ENCODE measurements around the gene LRP4. TPM values are rescaled to one million over a fixed set of nuclear protein-coding genes. Genes with fewer than 3 reads are reported as not detected.

Gene LRP4
- total RNA-seq, 1 donor = not detected

DNA sequence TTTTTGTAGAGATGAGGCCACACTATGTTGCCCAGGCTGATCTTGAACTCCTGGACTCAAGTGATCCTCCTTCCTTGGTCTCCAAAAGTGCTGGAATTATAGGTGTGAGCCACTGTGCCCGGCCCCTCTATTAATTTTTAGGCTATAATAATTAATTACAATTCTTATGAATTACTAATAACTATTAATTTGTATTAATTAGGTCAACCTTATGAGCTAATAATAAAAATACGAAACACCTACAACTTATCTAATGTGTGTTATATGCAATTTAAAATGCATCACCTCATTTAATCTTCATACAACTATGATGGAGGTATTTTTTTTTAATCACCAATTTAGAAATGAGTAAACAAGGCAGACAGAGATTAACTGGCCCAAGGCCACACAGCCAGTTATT lies 26.2 kb downstream of the LRP4 start:
- Histone ChIP-seq H3K4me1 (ENCODE audit: insufficient read depth, low read length) (no peaks in the 10 kb centered on the region), H3K4me3 (ENCODE audit: low read length) (no peak overlapping the region), H3K9me3 (ENCODE audit: low read depth, low read length) (no peaks in the 10 kb centered on the region), H3K27me3 (ENCODE audit: insufficient read depth, low read length) (no peaks in the 10 kb centered on the region)

DNA sequence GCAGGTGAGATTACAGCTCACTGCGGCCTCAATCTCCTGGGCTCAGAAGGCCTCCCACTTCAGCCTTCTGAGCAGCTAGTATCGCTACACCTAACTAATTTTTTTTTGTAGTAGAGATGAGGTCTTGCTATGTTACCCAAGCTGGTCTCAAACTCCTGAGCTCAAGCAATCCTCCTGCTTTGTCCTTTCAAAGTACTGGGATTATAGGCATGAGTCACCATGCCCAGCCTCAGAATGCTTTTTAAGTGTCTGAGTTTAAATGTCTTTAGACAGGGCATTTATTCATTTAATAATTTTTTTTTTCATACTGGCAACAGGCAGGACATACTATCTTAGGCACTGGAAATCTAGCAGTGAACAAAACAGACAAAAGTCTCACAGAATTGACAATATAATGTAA lies 27.7 kb downstream of the LRP4 start:
- Histone ChIP-seq H3K27me3 (ENCODE audit: insufficient read depth, low read length) (no peaks in the 10 kb centered on the region), H3K4me3 (ENCODE audit: low read length) (no peak overlapping the region), H3K9me3 (ENCODE audit: low read depth, low read length) (no peaks in the 10 kb centered on the region), H3K4me1 (ENCODE audit: insufficient read depth, low read length) (no peaks in the 10 kb centered on the region)

- Histone ChIP-seq H3K9me3 (ENCODE audit: low read depth, low read length) (no peaks in the 10 kb centered on the region), H3K27me3 (ENCODE audit: insufficient read depth, low read length) (no peaks in the 10 kb centered on the region), H3K4me1 (ENCODE audit: insufficient read depth, low read length) (no peaks in the 10 kb centered on the region), H3K4me3 (ENCODE audit: low read length) (no peak overlapping the region)
Observed at GRCh38 chr11:46889689-46890475, 28.5 kb downstream of the LRP4 start.

- no peaks in the 10 kb centered on the region for H3K27me3 ChIP-seq (ENCODE audit: insufficient read depth, low read length)
- H3K4me3 ChIP-seq (ENCODE audit: low read length) = no peak overlapping the region
- no peaks in the 10 kb centered on the region for H3K9me3 ChIP-seq (ENCODE audit: low read depth, low read length)
- H3K4me1 ChIP-seq (ENCODE audit: insufficient read depth, low read length) = no peaks in the 10 kb centered on the region
Observed at GRCh38 chr11:46889251-46889650, 29.1 kb downstream of the LRP4 start.

GRCh38 chr11:46888636-46889035 lies 29.7 kb downstream of the LRP4 start:
- Histone ChIP-seq H3K4me1 (ENCODE audit: insufficient read depth, low read length) (no peaks in the 10 kb centered on the region), H3K4me3 (ENCODE audit: low read length) (no peak overlapping the region), H3K9me3 (ENCODE audit: low read depth, low read length) (no peaks in the 10 kb centered on the region), H3K27me3 (ENCODE audit: insufficient read depth, low read length) (no peaks in the 10 kb centered on the region)

DNA sequence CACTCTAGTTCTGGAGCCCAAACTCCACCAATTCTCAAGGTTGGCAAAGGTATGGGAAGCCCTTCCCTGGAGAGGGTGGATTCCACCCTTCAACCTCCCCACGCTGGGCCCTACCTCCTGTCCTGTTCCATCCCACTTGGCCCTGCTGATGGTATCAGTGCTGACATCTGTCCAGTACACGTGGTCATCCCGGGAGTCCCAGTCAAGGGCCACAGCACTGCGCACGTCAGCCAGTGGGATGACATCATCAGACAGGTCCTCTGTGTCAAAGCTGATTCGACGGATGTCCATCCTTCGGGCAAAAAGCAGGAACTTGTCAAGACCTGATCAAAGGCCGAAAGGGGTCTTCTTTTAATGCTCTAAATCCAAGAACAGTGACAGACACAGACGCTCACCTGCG lies 32.1 kb downstream of the LRP4 start:
- Histone ChIP-seq H3K27me3 (ENCODE audit: insufficient read depth, low read length) (no peaks in the 10 kb centered on the region), H3K4me1 (ENCODE audit: insufficient read depth, low read length) (no peaks in the 10 kb centered on the region), H3K9me3 (ENCODE audit: low read depth, low read length) (no peaks in the 10 kb centered on the region), H3K4me3 (ENCODE audit: low read length) (no peak overlapping the region)

- Histone ChIP-seq H3K4me3 (ENCODE audit: low read length) (no peak overlapping the region), H3K9me3 (ENCODE audit: low read depth, low read length) (no peaks in the 10 kb centered on the region), H3K4me1 (ENCODE audit: insufficient read depth, low read length) (no peaks in the 10 kb centered on the region), H3K27me3 (ENCODE audit: insufficient read depth, low read length) (no peaks in the 10 kb centered on the region)
Observed at GRCh38 chr11:46879056-46879585, 39.2 kb downstream of the LRP4 start.

- H3K27me3 ChIP-seq (ENCODE audit: insufficient read depth, low read length) = no peaks in the 10 kb centered on the region
- H3K4me1 ChIP-seq (ENCODE audit: insufficient read depth, low read length) = no peaks in the 10 kb centered on the region
- no peaks in the 10 kb centered on the region for H3K9me3 ChIP-seq (ENCODE audit: low read depth, low read length)
- no peak overlapping the region for H3K4me3 ChIP-seq (ENCODE audit: low read length)
Observed at GRCh38 chr11:46877580-46877979, 40.8 kb downstream of the LRP4 start.

DNA sequence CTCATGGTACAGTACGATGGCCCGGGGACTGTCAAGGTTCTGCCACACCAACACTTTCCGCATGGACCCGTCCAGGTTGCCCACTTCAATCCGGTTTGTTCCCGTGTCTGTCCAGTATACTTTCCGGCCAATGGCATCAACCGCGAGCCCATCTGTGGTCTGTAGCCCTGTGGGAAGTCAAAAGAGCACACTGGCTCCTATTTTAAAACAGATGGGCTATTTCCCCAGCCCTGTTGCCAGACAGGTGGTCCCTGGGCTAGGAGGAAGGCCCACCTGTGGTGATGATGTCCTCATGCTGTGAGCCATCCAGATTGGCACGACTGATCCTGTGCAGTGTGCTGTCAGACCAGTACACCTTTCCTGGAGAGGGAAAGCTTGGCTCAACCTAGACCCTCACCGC lies 41.9 kb downstream of the LRP4 start:
- Histone ChIP-seq H3K4me3 (ENCODE audit: low read length) (no peak overlapping the region), H3K27me3 (ENCODE audit: insufficient read depth, low read length) (no peaks in the 10 kb centered on the region), H3K4me1 (ENCODE audit: insufficient read depth, low read length) (no peaks in the 10 kb centered on the region), H3K9me3 (ENCODE audit: low read depth, low read length) (no peaks in the 10 kb centered on the region)

GRCh38 chr11:46874586-46874985 lies 43.8 kb downstream of the LRP4 start:
- no peaks in the 10 kb centered on the region for H3K27me3 ChIP-seq (ENCODE audit: insufficient read depth, low read length)
- no peak overlapping the region for H3K4me3 ChIP-seq (ENCODE audit: low read length)
- no peaks in the 10 kb centered on the region for H3K4me1 ChIP-seq (ENCODE audit: insufficient read depth, low read length)
- no peaks in the 10 kb centered on the region for H3K9me3 ChIP-seq (ENCODE audit: low read depth, low read length)

- H3K27me3 ChIP-seq (ENCODE audit: insufficient read depth, low read length) = no peaks in the 10 kb centered on the region
- no peak overlapping the region for H3K4me3 ChIP-seq (ENCODE audit: low read length)
- H3K4me1 ChIP-seq (ENCODE audit: insufficient read depth, low read length) = no peaks in the 10 kb centered on the region
- no peaks in the 10 kb centered on the region for H3K9me3 ChIP-seq (ENCODE audit: low read depth, low read length)
Observed at GRCh38 chr11:46868912-46869311, 49.4 kb downstream of the LRP4 start.

DNA sequence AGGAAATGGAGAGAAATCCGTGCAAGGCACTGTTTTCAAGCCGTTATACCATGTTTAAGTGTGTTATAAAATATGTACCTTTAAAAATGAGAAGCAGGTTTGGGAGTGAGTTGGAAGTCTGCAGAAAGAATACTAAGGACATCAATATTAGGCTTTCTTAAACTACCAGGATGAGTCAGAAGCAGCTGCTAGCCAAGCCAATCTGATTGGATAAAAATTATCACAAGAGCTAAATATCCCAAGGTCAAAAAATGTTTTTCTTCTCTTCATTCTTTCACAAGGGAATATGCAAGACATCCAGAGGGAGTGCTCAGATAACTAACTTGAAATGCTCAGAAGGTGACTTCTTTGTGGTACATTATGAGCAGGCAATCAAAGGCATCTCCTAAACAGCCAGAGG lies 53.0 kb downstream of the LRP4 start:
- no peaks in the 10 kb centered on the region for H3K27me3 ChIP-seq (ENCODE audit: insufficient read depth, low read length)
- H3K4me3 ChIP-seq (ENCODE audit: low read length) = no peak overlapping the region
- no peaks in the 10 kb centered on the region for H3K4me1 ChIP-seq (ENCODE audit: insufficient read depth, low read length)
- H3K9me3 ChIP-seq (ENCODE audit: low read depth, low read length) = no peaks in the 10 kb centered on the region

GRCh38 chr11:46860218-46860617 lies 58.1 kb downstream of the LRP4 start:
- no peaks in the 10 kb centered on the region for H3K27me3 ChIP-seq (ENCODE audit: insufficient read depth, low read length)
- no peaks in the 10 kb centered on the region for H3K9me3 ChIP-seq (ENCODE audit: low read depth, low read length)
- peaks cover 35% of the 10 kb centered on the region for H3K4me1 ChIP-seq (ENCODE audit: insufficient read depth, low read length)
- H3K4me3 ChIP-seq (ENCODE audit: low read length) = no peak overlapping the region

DNA sequence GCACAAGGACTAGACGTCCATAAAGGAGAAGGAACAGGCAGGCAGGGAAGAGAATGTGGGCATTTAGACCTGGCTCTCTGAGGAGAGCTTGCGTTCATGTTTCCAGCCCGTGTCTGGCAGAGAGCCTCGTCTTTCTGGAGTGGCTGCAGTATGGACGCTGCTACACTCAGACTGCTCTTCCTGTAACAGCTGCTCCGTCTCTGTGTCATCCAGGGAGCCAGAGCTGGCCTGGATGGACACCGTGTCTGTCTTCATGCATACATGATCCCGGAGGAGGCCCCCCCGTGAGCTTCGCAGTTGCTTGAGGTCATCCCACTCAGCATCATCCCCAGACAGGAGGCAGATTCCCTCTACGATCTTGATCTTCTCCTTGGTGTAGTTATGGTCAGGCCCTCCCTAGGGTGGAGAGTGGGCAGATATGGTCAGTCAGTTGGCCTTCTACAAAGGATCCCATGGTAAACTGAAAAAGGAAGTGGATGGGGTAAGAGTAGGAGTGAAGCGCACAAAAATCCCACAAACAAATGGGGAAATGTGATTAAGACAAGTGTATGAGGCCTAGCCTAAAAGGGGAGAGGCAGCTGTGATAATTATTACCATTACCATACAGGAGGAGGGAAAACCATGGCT lies 59.3 kb downstream of the LRP4 start:
- H3K9me3 ChIP-seq (ENCODE audit: low read depth, low read length) = no peaks in the 10 kb centered on the region
- peaks cover 35% of the 10 kb centered on the region for H3K4me1 ChIP-seq (ENCODE audit: insufficient read depth, low read length)
- H3K27me3 ChIP-seq (ENCODE audit: insufficient read depth, low read length) = no peaks in the 10 kb centered on the region
- no peak overlapping the region for H3K4me3 ChIP-seq (ENCODE audit: low read length)

- Histone ChIP-seq H3K4me3 (ENCODE audit: low read length) (no peak overlapping the region), H3K9me3 (ENCODE audit: low read depth, low read length) (no peaks in the 10 kb centered on the region), H3K4me1 (ENCODE audit: insufficient read depth, low read length) (peaks cover 35% of the 10 kb centered on the region), H3K27me3 (ENCODE audit: insufficient read depth, low read length) (no peaks in the 10 kb centered on the region)
Observed at GRCh38 chr11:46857666-46858065, 60.7 kb downstream of the LRP4 start.
